IMR-90 (cell line): ENCODE measurements around the gene GALNT14. TPM values are rescaled to one million over a fixed set of nuclear protein-coding genes. Genes with fewer than 3 reads are reported as not detected.

Source experiments
- ATAC-seq: fragments of 200-7000 bp; cut with Tn5 transposase; 2 replicates; pipeline ENCODE4 v1.9.1; 2020; ENCODE audit warnings: low read depth, mild to moderate bottlenecking, moderate library complexity
- BruUV-seq: library from RNA; stranded (reverse); fragments of 400-500 nt; replicated peaks from 2 replicates; lab custom pipeline; 2021; lab: Mats Ljungman, UMichigan
- CTCF ChIA-PET: fragments of 300-600 bp; formaldehyde crosslinking; extraction: SDS; loops from one replicate; lab custom pipeline; 2021; ENCODE audit warnings: antibody characterized with exemption; lab: Yijun Ruan, JAX
- POLR2A ChIA-PET: fragments of 300-600 bp; sonication (Branson Sonifier 250); formaldehyde crosslinking; loops from one replicate; lab custom pipeline; 2022; ENCODE audit warnings: antibody characterized with exemption; ENCODE audit not compliant: unreplicated experiment; lab: Charles Lee
- DNase-seq: peaks from one replicate; pipeline ENCODE4 v3.0.0; 2013
- H2AFZ ChIP-seq: replicated peaks from 2 replicates; pipeline ENCODE3; 2013; ENCODE audit warnings: low read length, mild to moderate bottlenecking; ENCODE audit not compliant: poor library complexity
- H2AK5ac ChIP-seq: 2 replicates; pipeline ENCODE4 v1.6.1; 2013; ENCODE audit warnings: low read depth, low read length, inconsistent platforms
- H2AK9ac ChIP-seq: replicated peaks from 2 replicates; pipeline ENCODE3; 2013; ENCODE audit warnings: mild to moderate bottlenecking, low read depth, low read length, moderate library complexity; ENCODE audit not compliant: poor library complexity
- H2BK120ac ChIP-seq: 2 replicates; pipeline ENCODE4 v1.6.1; 2013; ENCODE audit warnings: low read depth, low read length, inconsistent platforms
- H2BK15ac ChIP-seq: 3 replicates; pipeline ENCODE4 v1.6.1; 2013; ENCODE audit warnings: low read depth, low read length, inconsistent platforms
- H2BK20ac ChIP-seq: 2 replicates; pipeline ENCODE4 v1.6.1; 2013; ENCODE audit warnings: low read depth, mild to moderate bottlenecking, inconsistent platforms, low read length, moderate library complexity
- H2BK5ac ChIP-seq: 2 replicates; pipeline ENCODE4 v1.6.1; 2013; ENCODE audit warnings: mild to moderate bottlenecking, low read depth, low read length, inconsistent platforms; ENCODE audit not compliant: poor library complexity, severe bottlenecking
- H3K14ac ChIP-seq: replicated peaks from 2 replicates; pipeline ENCODE4 v1.6.1; 2013; ENCODE audit warnings: low read depth, low read length, inconsistent platforms
- H3K18ac ChIP-seq: 2 replicates; pipeline ENCODE4 v1.6.1; 2013; ENCODE audit warnings: low read depth, low read length, control low read depth
- H3K23ac ChIP-seq: 2 replicates; pipeline ENCODE4 v1.6.1; 2013; ENCODE audit warnings: low read depth, low read length, inconsistent platforms
- H3K27ac ChIP-seq: 2 replicates; pipeline ENCODE4 v1.5.1; 2013; ENCODE audit warnings: mild to moderate bottlenecking, control low read depth, low read length; ENCODE audit not compliant: insufficient read depth
- H3K27me3 ChIP-seq: 2 replicates; pipeline ENCODE4 v1.6.1; 2013; ENCODE audit warnings: low read length; ENCODE audit not compliant: control insufficient read depth, insufficient read depth
- H3K36me3 ChIP-seq: 2 replicates; pipeline ENCODE4 v1.6.1; 2013; ENCODE audit warnings: low read length, mixed read lengths; ENCODE audit not compliant: control insufficient read depth, insufficient read depth
- H3K4ac ChIP-seq: 2 replicates; pipeline ENCODE4 v1.6.1; 2013; ENCODE audit warnings: low read depth, low read length, inconsistent platforms
- H3K4me1 ChIP-seq: 2 replicates; pipeline ENCODE4 v1.6.1; 2013; ENCODE audit warnings: low read length, mixed read lengths; ENCODE audit not compliant: control insufficient read depth, insufficient read depth
- H3K4me2 ChIP-seq: 2 replicates; pipeline ENCODE4 v1.6.1; 2013; ENCODE audit warnings: low read depth, mild to moderate bottlenecking, control low read depth, low read length, moderate library complexity
- H3K4me3 ChIP-seq: 2 replicates; pipeline ENCODE4 v1.5.1; 2013; ENCODE audit warnings: low read depth, mild to moderate bottlenecking, control low read depth, low read length, moderate library complexity; ENCODE audit not compliant: insufficient read depth
- H3K56ac ChIP-seq: 2 replicates; pipeline ENCODE4 v1.6.1; 2013; ENCODE audit warnings: low read length, inconsistent platforms; ENCODE audit not compliant: insufficient read depth; ENCODE audit errors: extremely low read depth
- H3K79me1 ChIP-seq, 2 experiments: 2 replicates each; pipeline ENCODE4 v1.6.1; 2013; ENCODE audit warnings: low read length in 2 of 2, inconsistent platforms in 1 of 2, low read depth in 1 of 2
- H3K9ac ChIP-seq: 2 replicates; pipeline ENCODE4 v1.6.1; 2013; ENCODE audit warnings: low read depth, low read length, control low read depth
- H3K9me1 ChIP-seq: 2 replicates; pipeline ENCODE4 v1.6.1; 2013; ENCODE audit warnings: low read length, inconsistent platforms; ENCODE audit not compliant: insufficient read depth
- H3K9me3 ChIP-seq: 2 replicates; pipeline ENCODE4 v1.6.1; 2013; ENCODE audit warnings: low read length; ENCODE audit not compliant: control insufficient read depth, insufficient read depth
- H4K20me1 ChIP-seq: 2 replicates; pipeline ENCODE4 v1.6.1; 2013; ENCODE audit warnings: low read length, inconsistent platforms; ENCODE audit not compliant: insufficient read depth
- H4K5ac ChIP-seq: 2 replicates; pipeline ENCODE4 v1.6.1; 2013; ENCODE audit warnings: mild to moderate bottlenecking, low read depth, low read length, control low read depth
- H4K8ac ChIP-seq, 2 experiments: 2 replicates each; pipeline ENCODE4 v1.6.1; 2013; ENCODE audit warnings: low read depth in 2 of 2, low read length in 2 of 2, control low read depth in 1 of 2, inconsistent platforms in 1 of 2
- H4K91ac ChIP-seq: 2 replicates; pipeline ENCODE4 v1.6.1; 2013; ENCODE audit warnings: low read depth, low read length, inconsistent platforms; ENCODE audit not compliant: insufficient read depth
- BHLHE40 ChIP-seq: fragments of 150-350 bp; IDR thresholded peaks from 2 replicates; pipeline ENCODE4 v1.6.1; 2016; ENCODE audit warnings: mild to moderate bottlenecking, low read depth, low read length
- CEBPB ChIP-seq: IDR thresholded peaks from 2 replicates; pipeline ENCODE4 v1.6.1; 2012; ENCODE audit warnings: low read depth, low read length, improper control_type of control experiment
- CHD1 ChIP-seq: IDR thresholded peaks from 2 replicates; pipeline ENCODE4 v1.6.1; 2012; ENCODE audit warnings: low read depth, low read length, improper control_type of control experiment
- FOS ChIP-seq: fragments of 150-350 bp; IDR thresholded peaks from 2 replicates; pipeline ENCODE4 v1.6.1; 2016; ENCODE audit warnings: low read depth, low read length
- MAFK ChIP-seq: IDR thresholded peaks from 2 replicates; pipeline ENCODE4 v1.6.1; 2012; ENCODE audit warnings: low read depth, low read length, improper control_type of control experiment
- MAZ ChIP-seq: IDR thresholded peaks from 2 replicates; pipeline ENCODE4 v1.6.1; 2012; ENCODE audit warnings: low read depth, mild to moderate bottlenecking, low read length, improper control_type of control experiment, moderate library complexity, borderline replicate concordance
- MXI1 ChIP-seq: IDR thresholded peaks from 2 replicates; pipeline ENCODE4 v1.6.1; 2012; ENCODE audit warnings: low read depth, mild to moderate bottlenecking, low read length, moderate library complexity, borderline replicate concordance
- NFE2L2 ChIP-seq: fragments of 150-350 bp; IDR thresholded peaks from 2 replicates; pipeline ENCODE4 v1.6.1; 2016; ENCODE audit warnings: low read depth, mild to moderate bottlenecking, low read length
- POLR2A ChIP-seq: IDR thresholded peaks from 2 replicates; pipeline ENCODE4 v1.6.1; 2012; ENCODE audit warnings: mild to moderate bottlenecking, low read depth, low read length
- RAD21 ChIP-seq: IDR thresholded peaks from 2 replicates; pipeline ENCODE4 v1.6.1; 2012; ENCODE audit warnings: low read length, improper control_type of control experiment
- RCOR1 ChIP-seq: IDR thresholded peaks from 2 replicates; pipeline ENCODE4 v1.6.1; 2012; ENCODE audit warnings: mild to moderate bottlenecking, low read length, improper control_type of control experiment; ENCODE audit not compliant: insufficient replicate concordance
- RFX5 ChIP-seq: IDR thresholded peaks from 2 replicates; pipeline ENCODE4 v1.8.0; 2012; ENCODE audit warnings: low read depth, mild to moderate bottlenecking, low read length, moderate library complexity
- SMC3 ChIP-seq: fragments of 150-350 bp; IDR thresholded peaks from 2 replicates; pipeline ENCODE4 v1.6.1; 2016; ENCODE audit warnings: low read depth, mild to moderate bottlenecking, antibody characterized with exemption, low read length, moderate library complexity
- WGBS, 2 experiments: methylation state at CpG; one replicate each; pipeline versions ENCODE4 v1.1.5 to v1.1.7; 2013; ENCODE audit warnings: missing lambda C conversion rate in 2 of 2; ENCODE audit not compliant: insufficient read length in 1 of 2; ENCODE audit errors: extremely low coverage in 2 of 2; 5-methylcytosine and 5-hydroxymethylcytosine counted together
- dilution Hi-C: fragments of 300-500 bp; cut with HindIII; formaldehyde crosslinking; loops from one replicate; pipeline ENCODE4 v1.14.3; 2018; ENCODE audit warnings: low sequenced_read_pairs; ENCODE audit not compliant: unreplicated experiment
- in situ Hi-C: fragments of 300-500 bp; cut with MboI; formaldehyde crosslinking; loops from 3 replicates; pipeline ENCODE4 v1.14.3; 2019; ENCODE audit warnings: low sequenced_read_pairs, inconsistent platforms, mixed read lengths
- intact Hi-C: fragments of 100-400 bp; cut with micrococcal nuclease; formaldehyde crosslinking; loops from 2 replicates; pipeline ENCODE4 v1.10.0; 2022
- polyA plus RNA-seq, 3 experiments: library from polyadenylated mRNA; depleted of rRNA; stranded (reverse); fragments of >200 nt; gene quantifications; 2 replicates each; pipeline ENCODE4 v1.2.3, GENCODE V29; 2012; ENCODE audit warnings: low replicate concordance in 1 of 3
- total RNA-seq: library from RNA; depleted of rRNA; stranded (reverse); fragments of >200 nt; gene quantifications from 2 replicates; pipeline ENCODE4 v1.2.3, GENCODE V29; 2012
- TF ChIP-seq, protein P1 (sequence below): fragments of 150-350 bp; IDR thresholded peaks from 2 replicates; pipeline ENCODE4 v1.6.1; 2016; ENCODE audit warnings: low read depth, mild to moderate bottlenecking, low read length, moderate library complexity, borderline replicate concordance
- TF ChIP-seq, protein P2 (sequence below): fragments of 150-350 bp; IDR thresholded peaks from 2 replicates; pipeline ENCODE4 v1.6.1; 2017; ENCODE audit warnings: mild to moderate bottlenecking, antibody characterized with exemption, low read length, low read depth
- TF ChIP-seq, protein P3 (sequence below): conservative IDR thresholded peaks from 2 replicates; pipeline ENCODE4 v1.5.1; 2012; ENCODE audit warnings: mild to moderate bottlenecking, low read depth, low read length, improper control_type of control experiment

The GALNT14 gene
- total and polyA plus RNA-seq, 2 of the 4 experiments (the other 2 are of a cell fraction): 0.15 to 0.18 TPM

DNA sequence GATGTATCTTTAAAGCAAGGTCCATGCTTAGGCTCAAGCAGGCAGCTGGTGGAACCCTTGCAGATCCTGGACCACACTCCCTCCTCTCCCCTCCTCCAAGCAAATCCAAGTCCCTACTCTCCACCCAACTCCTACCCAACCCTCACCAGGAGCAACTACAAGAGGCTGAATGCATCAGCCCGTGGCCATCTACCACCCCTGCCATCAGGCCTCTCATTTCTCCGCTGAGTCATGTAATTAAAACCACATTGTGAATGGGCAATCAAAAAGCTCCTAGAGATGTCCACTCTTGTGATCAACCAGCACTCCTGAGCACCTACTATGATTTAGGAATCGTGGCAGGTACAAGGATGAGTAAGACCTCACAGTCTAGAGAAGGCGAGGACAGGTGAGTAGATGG is 188.8 kb downstream of the GALNT14 start:
- no peak overlapping the region for H3K23ac ChIP-seq
- no CpG with 5 or more reads among the region's 4 CpGs for WGBS, 2 experiments
- no TSS peak for BruUV-seq
- H4K5ac ChIP-seq: no peak overlapping the region
- no peak overlapping the region for H2AK5ac ChIP-seq
- ChIA-PET CTCF (no interaction called here), POLR2A (no interaction called here)
- intact Hi-C loops: no loop called here
- no peak overlapping the region for H3K18ac ChIP-seq
- no peak overlapping the region for H3K14ac ChIP-seq
- ATAC-seq (no peak), DNase-seq (no peak)
- dilution Hi-C loops: no loop called here
- H2BK120ac ChIP-seq: no peak overlapping the region
- no peak overlapping the region for H3K9ac ChIP-seq
- H2AK9ac ChIP-seq: no peak overlapping the region
- H4K91ac ChIP-seq: no peak overlapping the region
- no peak overlapping the region for H3K4ac ChIP-seq
- H3K56ac ChIP-seq: no peak overlapping the region
- H2AFZ ChIP-seq: no peak overlapping the region
- H2BK20ac ChIP-seq: no peak overlapping the region
- H3K9me1 ChIP-seq: no peaks in the 10 kb centered on the region
- no peak overlapping the region for H2BK15ac ChIP-seq
- H3K36me3 ChIP-seq: no peaks in the 10 kb centered on the region
- no peaks in the 10 kb centered on the region for H3K27me3 ChIP-seq
- no peaks in the 10 kb centered on the region for H3K9me3 ChIP-seq
- no peaks in the 10 kb centered on the region for H4K20me1 ChIP-seq
- H3K4me1 ChIP-seq: no peaks in the 10 kb centered on the region
- no peaks in the 10 kb centered on the region for H3K79me1 ChIP-seq
- in situ Hi-C loops: no loop called here
- no peak overlapping the region for H3K4me3 ChIP-seq
- no peak overlapping the region for H4K8ac ChIP-seq
- no peak for TF ChIP-seq RCOR1
- TF ChIP-seq, protein P1, sequence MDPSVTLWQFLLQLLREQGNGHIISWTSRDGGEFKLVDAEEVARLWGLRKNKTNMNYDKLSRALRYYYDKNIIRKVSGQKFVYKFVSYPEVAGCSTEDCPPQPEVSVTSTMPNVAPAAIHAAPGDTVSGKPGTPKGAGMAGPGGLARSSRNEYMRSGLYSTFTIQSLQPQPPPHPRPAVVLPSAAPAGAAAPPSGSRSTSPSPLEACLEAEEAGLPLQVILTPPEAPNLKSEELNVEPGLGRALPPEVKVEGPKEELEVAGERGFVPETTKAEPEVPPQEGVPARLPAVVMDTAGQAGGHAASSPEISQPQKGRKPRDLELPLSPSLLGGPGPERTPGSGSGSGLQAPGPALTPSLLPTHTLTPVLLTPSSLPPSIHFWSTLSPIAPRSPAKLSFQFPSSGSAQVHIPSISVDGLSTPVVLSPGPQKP: no peak
- TF ChIP-seq SMC3: no peak
- TF ChIP-seq MXI1: no peak
- no peak for TF ChIP-seq CEBPB
- TF ChIP-seq RFX5: no peak
- no peak for TF ChIP-seq FOS
- TF ChIP-seq CHD1: no peak
- no peak for TF ChIP-seq MAZ
- TF ChIP-seq NFE2L2: no peak
- TF ChIP-seq RAD21: no peak
- TF ChIP-seq, protein P2, sequence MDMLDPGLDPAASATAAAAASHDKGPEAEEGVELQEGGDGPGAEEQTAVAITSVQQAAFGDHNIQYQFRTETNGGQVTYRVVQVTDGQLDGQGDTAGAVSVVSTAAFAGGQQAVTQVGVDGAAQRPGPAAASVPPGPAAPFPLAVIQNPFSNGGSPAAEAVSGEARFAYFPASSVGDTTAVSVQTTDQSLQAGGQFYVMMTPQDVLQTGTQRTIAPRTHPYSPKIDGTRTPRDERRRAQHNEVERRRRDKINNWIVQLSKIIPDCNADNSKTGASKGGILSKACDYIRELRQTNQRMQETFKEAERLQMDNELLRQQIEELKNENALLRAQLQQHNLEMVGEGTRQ: no peak
- TF ChIP-seq POLR2A: no peak
- TF ChIP-seq MAFK: no peak
- TF ChIP-seq BHLHE40: no peak
- TF ChIP-seq, protein P3, sequence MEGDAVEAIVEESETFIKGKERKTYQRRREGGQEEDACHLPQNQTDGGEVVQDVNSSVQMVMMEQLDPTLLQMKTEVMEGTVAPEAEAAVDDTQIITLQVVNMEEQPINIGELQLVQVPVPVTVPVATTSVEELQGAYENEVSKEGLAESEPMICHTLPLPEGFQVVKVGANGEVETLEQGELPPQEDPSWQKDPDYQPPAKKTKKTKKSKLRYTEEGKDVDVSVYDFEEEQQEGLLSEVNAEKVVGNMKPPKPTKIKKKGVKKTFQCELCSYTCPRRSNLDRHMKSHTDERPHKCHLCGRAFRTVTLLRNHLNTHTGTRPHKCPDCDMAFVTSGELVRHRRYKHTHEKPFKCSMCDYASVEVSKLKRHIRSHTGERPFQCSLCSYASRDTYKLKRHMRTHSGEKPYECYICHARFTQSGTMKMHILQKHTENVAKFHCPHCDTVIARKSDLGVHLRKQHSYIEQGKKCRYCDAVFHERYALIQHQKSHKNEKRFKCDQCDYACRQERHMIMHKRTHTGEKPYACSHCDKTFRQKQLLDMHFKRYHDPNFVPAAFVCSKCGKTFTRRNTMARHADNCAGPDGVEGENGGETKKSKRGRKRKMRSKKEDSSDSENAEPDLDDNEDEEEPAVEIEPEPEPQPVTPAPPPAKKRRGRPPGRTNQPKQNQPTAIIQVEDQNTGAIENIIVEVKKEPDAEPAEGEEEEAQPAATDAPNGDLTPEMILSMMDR: no peak
- no peak overlapping the region for H2BK5ac ChIP-seq
- H3K27ac ChIP-seq: no peak overlapping the region
- H3K4me2 ChIP-seq: no peak overlapping the region
